GM23338 (cell line): Measurements from ENCODE around the gene DCP1B.

Experiments used
- CTCF ChIP-seq, 2 experiments: fragments of 200-600 bp in 1 of 2; sonication (generic) in 1 of 2; conservative IDR thresholded peaks; 2 replicates each; pipeline versions ENCODE4 v1.5.1 to v1.6.1; 2016 to 2017; ENCODE audit warnings: antibody characterized with exemption in 2 of 2, low read depth in 2 of 2, mild to moderate bottlenecking in 2 of 2, moderate library complexity in 1 of 2
- POLR2AphosphoS5 ChIP-seq: IDR thresholded peaks from 2 replicates; pipeline ENCODE4 v1.6.1; 2016; ENCODE audit warnings: antibody characterized with exemption, low read depth

GRCh38 chr12:1911598-1912575, 92.4 kb downstream of the DCP1B start:
- TF ChIP-seq POLR2AphosphoS5, result no peak
- no peak for TF ChIP-seq CTCF (conservative IDR thresholded peaks at IDR 0.05; ENCODE audit: low read depth in 2 of 2)
